DND-41 (cell line): ENCODE data around the gene KIF3B.
"Not testable (repeated sequence)": the region's sequence is repeated elsewhere in the genome, so short reads cannot be mapped to it uniquely, and the experiment has no call there.

ENCODE experiments used
- ATAC-seq: fragments of 200-7000 bp; cut with Tn5 transposase; 3 replicates; pipeline ENCODE4 v1.9.1; 2021; ENCODE audit warnings: low read depth; ENCODE audit not compliant: insufficient read depth
- DNase-seq: peaks from one replicate; pipeline ENCODE4 v3.0.0-alpha.2; 2020
- H2AFZ ChIP-seq: 2 replicates; pipeline ENCODE4 v1.6.0; 2012; ENCODE audit warnings: low read depth, low read length
- H3K27ac ChIP-seq: 2 replicates; pipeline ENCODE4 v1.5.1; 2012; ENCODE audit warnings: low read length, inconsistent platforms
- H3K27me3 ChIP-seq: fragments of 200-600 bp; sonication (generic); 2 replicates; pipeline ENCODE4 v1.6.0; 2012; ENCODE audit warnings: low read length, mild to moderate bottlenecking, inconsistent platforms; ENCODE audit not compliant: insufficient read depth, poor library complexity
- H3K36me3 ChIP-seq: 2 replicates; pipeline ENCODE4 v1.5.1; 2012; ENCODE audit warnings: low read length, inconsistent platforms; ENCODE audit not compliant: insufficient read depth
- H3K4me1 ChIP-seq: 2 replicates; pipeline ENCODE4 v1.5.1; 2012; ENCODE audit warnings: mild to moderate bottlenecking, low read length; ENCODE audit not compliant: insufficient read depth
- H3K4me2 ChIP-seq: 2 replicates; pipeline ENCODE4 v1.6.0; 2012; ENCODE audit warnings: mild to moderate bottlenecking, moderate library complexity, low read length, inconsistent platforms; ENCODE audit not compliant: insufficient read depth
- H3K4me3 ChIP-seq, 2 experiments: fragments of 200-600 bp in 1 of 2; shearing (Covaris generic) in 1 of 2; 2 replicates each; pipeline ENCODE4 v1.5.1; 2012 to 2016; ENCODE audit warnings: inconsistent platforms in 2 of 2, low read length in 2 of 2, mild to moderate bottlenecking in 2 of 2, low read depth in 1 of 2, moderate library complexity in 1 of 2
- H3K79me2 ChIP-seq: 2 replicates; pipeline ENCODE4 v1.6.0; 2012; ENCODE audit warnings: low read length, inconsistent platforms; ENCODE audit not compliant: insufficient read depth
- H3K9ac ChIP-seq: 2 replicates; pipeline ENCODE4 v1.6.0; 2012; ENCODE audit warnings: low read depth, mild to moderate bottlenecking, inconsistent platforms, low read length, moderate library complexity
- H3K9me3 ChIP-seq: 2 replicates; pipeline ENCODE4 v1.5.1; 2012; ENCODE audit warnings: low read length, moderate library complexity, mild to moderate bottlenecking, inconsistent platforms; ENCODE audit not compliant: insufficient read depth, severe bottlenecking
- H4K20me1 ChIP-seq: 2 replicates; pipeline ENCODE4 v1.6.0; 2012; ENCODE audit warnings: low read length; ENCODE audit not compliant: insufficient read depth
- CTCF ChIP-seq: IDR thresholded peaks from 2 replicates; pipeline ENCODE4 v1.5.1; 2012; ENCODE audit warnings: borderline replicate concordance, low read length, moderate library complexity, mild to moderate bottlenecking; ENCODE audit not compliant: poor library complexity, severe bottlenecking; ENCODE audit errors: extremely low read depth
- EZH2 ChIP-seq: IDR thresholded peaks from 3 replicates; pipeline ENCODE4 v1.6.1; 2012; ENCODE audit warnings: borderline replicate concordance, low read depth, mild to moderate bottlenecking, moderate library complexity, low read length, inconsistent platforms; ENCODE audit not compliant: severe bottlenecking

Gene KIF3B

GRCh38 chr20:32249030-32249738 lies 28.3 kb upstream of the KIF3B start:
- no peak overlapping the region for H3K9ac ChIP-seq
- no peak for TF ChIP-seq CTCF
- TF ChIP-seq EZH2: no peak
- H3K9me3 ChIP-seq: no peaks in the 10 kb centered on the region
- H3K4me3 ChIP-seq: no peak overlapping the region
- no peaks in the 10 kb centered on the region for H3K36me3 ChIP-seq
- no peaks in the 10 kb centered on the region; the same call in 1 of the 2 replicates for H3K4me1 ChIP-seq
- ATAC-seq (peak; percentile 60; the same call in 2 of the 3 replicates), DNase-seq (no peak)
- no peak overlapping the region for H3K27ac ChIP-seq
- H3K79me2 ChIP-seq: no peaks in the 10 kb centered on the region
- H3K4me2 ChIP-seq: no peak overlapping the region
- no peaks in the 10 kb centered on the region for H4K20me1 ChIP-seq
- no peaks in the 10 kb centered on the region for H3K27me3 ChIP-seq
- H2AFZ ChIP-seq: no peak overlapping the region

DNA sequence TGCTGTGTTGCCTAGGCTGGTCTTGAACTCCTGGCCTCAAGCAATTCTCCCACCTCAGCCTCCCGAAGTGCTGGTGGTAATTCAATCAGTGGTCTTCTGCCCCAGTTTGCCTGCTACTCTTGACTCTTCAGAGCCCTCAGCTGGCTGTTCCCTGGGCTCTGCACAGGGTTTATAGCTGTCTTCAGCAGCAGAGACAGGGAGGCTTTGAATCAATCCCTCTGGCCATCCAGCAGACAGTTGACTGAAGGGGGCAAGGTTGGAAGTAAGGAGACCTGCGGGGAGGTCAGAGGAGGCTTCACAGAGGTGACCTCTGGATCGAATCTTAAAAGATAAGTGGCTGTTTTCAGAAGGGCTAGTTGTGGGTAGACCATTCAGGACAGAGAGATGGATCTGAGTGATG lies 26.0 kb upstream of the KIF3B start:
- H3K79me2 ChIP-seq: no peaks in the 10 kb centered on the region
- no peaks in the 10 kb centered on the region for H3K36me3 ChIP-seq
- H3K27me3 ChIP-seq: no peaks in the 10 kb centered on the region
- TF ChIP-seq CTCF (no peak), EZH2 (no peak)
- no peaks in the 10 kb centered on the region for H3K9me3 ChIP-seq
- no peak overlapping the region for H3K9ac ChIP-seq
- DNase-seq (no peak), ATAC-seq (no peak)
- no peak overlapping the region for H3K27ac ChIP-seq
- H4K20me1 ChIP-seq: no peaks in the 10 kb centered on the region
- H3K4me1 ChIP-seq: no peaks in the 10 kb centered on the region; the same call in 1 of the 2 replicates
- H3K4me2 ChIP-seq: no peak overlapping the region
- H3K4me3 ChIP-seq: no peak overlapping the region
- no peak overlapping the region for H2AFZ ChIP-seq

DNA sequence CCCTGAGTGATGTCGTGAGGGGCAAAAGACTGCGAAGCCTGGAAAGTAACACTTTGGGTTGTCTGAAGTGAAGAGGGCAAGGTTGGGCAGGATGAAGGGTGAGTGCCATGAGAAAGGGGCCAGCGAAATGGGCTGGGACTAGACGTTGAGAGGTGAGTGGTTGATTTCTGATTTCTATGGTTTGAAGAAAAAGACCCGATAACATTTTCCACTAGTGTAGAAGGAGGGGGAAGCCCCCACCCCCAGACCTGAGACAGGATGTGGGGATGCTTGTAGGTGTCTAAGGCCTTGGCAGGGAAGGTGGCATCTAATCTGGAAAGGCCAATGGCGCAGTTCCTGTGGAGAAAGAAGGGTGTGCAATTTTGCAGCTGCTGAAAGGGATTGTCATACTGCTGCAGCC lies 25.3 kb upstream of the KIF3B start:
- no peak overlapping the region for H3K27ac ChIP-seq
- H4K20me1 ChIP-seq: no peaks in the 10 kb centered on the region
- no peak overlapping the region for H2AFZ ChIP-seq
- DNase-seq (no peak), ATAC-seq (peak; percentile 53; the same call in 1 of the 3 replicates)
- no peak overlapping the region for H3K4me2 ChIP-seq
- H3K79me2 ChIP-seq: no peaks in the 10 kb centered on the region
- H3K4me3 ChIP-seq: no peak overlapping the region
- TF ChIP-seq EZH2 (no peak), CTCF (no peak)
- H3K9me3 ChIP-seq: no peaks in the 10 kb centered on the region
- no peaks in the 10 kb centered on the region for H3K27me3 ChIP-seq
- H3K4me1 ChIP-seq: no peaks in the 10 kb centered on the region; the same call in 1 of the 2 replicates
- no peak overlapping the region for H3K9ac ChIP-seq
- no peaks in the 10 kb centered on the region for H3K36me3 ChIP-seq

- not testable (repeated sequence) for H3K79me2 ChIP-seq, H2AFZ ChIP-seq, H3K4me1 ChIP-seq, H3K4me2 ChIP-seq, H3K9me3 ChIP-seq, H4K20me1 ChIP-seq, ATAC-seq, H3K27ac ChIP-seq, H3K27me3 ChIP-seq, DNase-seq, H3K9ac ChIP-seq, H3K4me3 ChIP-seq, H3K36me3 ChIP-seq
Measured at GRCh38 chr20:32260973-32261372, 16.5 kb upstream of the KIF3B start.
